ENCODE results near the gene CAGE1.

DNA sequence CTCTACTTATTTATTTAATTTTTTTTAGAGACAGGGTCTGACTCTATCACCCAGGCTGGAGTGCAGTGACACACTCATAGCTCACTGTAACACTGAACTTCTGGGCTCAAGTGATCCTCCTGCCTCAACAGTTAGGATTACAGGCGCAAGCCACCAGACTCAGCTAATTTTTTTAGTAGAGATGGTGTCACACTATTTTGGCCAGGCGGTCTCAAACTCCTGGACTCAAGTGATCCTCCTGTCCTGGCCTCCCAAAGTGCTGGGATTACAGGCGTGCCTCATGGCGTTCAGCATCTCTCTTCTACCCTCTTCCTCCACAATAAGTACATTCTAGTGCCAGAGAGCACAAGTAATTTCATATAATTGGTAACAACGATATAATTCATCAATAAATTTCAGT lies 82.0 kb downstream of the CAGE1 start:
- TF ChIP-seq CTCF (conservative IDR thresholded peaks at IDR 0.05 in 1 of 2, IDR thresholded peaks at IDR 0.05 in 1 of 2; ENCODE audit: low read depth in 1 of 2, low read length in 2 of 2) (no peak), EZH2 (IDR thresholded peaks at IDR 0.05; ENCODE audit: low read length, missing control alignments) (no peak)

Measured in fibroblast of lung (primary cell).